Keratinocyte (primary cell): ENCODE data around the gene ASCL2. TPM values are rescaled to one million over a fixed set of nuclear protein-coding genes. Genes with fewer than 3 reads are reported as not detected.

Source experiments
- DNase-seq: peaks from one replicate; pipeline ENCODE4 v3.0.0-alpha.2; 2011; ENCODE audit warnings: low read depth, missing footprints, low spot score
- FAIRE-seq: peaks from 2 replicates; lab custom pipeline; 2011; peaks lifted over from hg19 to GRCh38; lab: Jason Lieb, UNC
- H2AFZ ChIP-seq: 2 replicates; pipeline ENCODE4 v1.6.0; 2012; ENCODE audit warnings: low read length, control low read depth, inconsistent platforms; ENCODE audit not compliant: control insufficient read depth
- H3K27ac ChIP-seq: 2 replicates; pipeline ENCODE4 v1.5.1; 2011; ENCODE audit warnings: low read length; ENCODE audit not compliant: control insufficient read depth, insufficient read depth
- H3K27me3 ChIP-seq: 3 replicates; pipeline ENCODE4 v1.6.0; 2011; ENCODE audit warnings: low read length; ENCODE audit not compliant: control insufficient read depth, insufficient read depth; ENCODE audit errors: extremely low read depth
- H3K36me3 ChIP-seq, 2 experiments: 2 replicates in 1 of 2; 3 replicates in 1 of 2; pipeline ENCODE4 v1.5.1; 2011; ENCODE audit warnings: low read length in 2 of 2, mild to moderate bottlenecking in 1 of 2; ENCODE audit not compliant: control insufficient read depth in 2 of 2, insufficient read depth in 2 of 2; ENCODE audit errors: extremely low read depth in 1 of 2
- H3K4me1 ChIP-seq: 3 replicates; pipeline ENCODE4 v1.5.1; 2011; ENCODE audit warnings: low read length; ENCODE audit not compliant: control insufficient read depth, insufficient read depth; ENCODE audit errors: extremely low read depth
- H3K4me2 ChIP-seq: 3 replicates; pipeline ENCODE4 v1.6.0; 2011; ENCODE audit warnings: low read depth, low read length; ENCODE audit not compliant: control insufficient read depth, insufficient read depth; ENCODE audit errors: extremely low read depth
- H3K4me3 ChIP-seq, 3 experiments: fragments of 200-600 bp in 1 of 3; sonication (generic) in 1 of 3; 2 replicates in 2 of 3; 3 replicates in 1 of 3; pipeline ENCODE4 v1.5.1; 2011 to 2016; ENCODE audit warnings: low read length in 3 of 3, mild to moderate bottlenecking in 3 of 3, control low read depth in 2 of 3, inconsistent platforms in 1 of 3, low read depth in 1 of 3, mixed read lengths in 1 of 3, mixed run types in 1 of 3, moderate library complexity in 1 of 3; ENCODE audit not compliant: control insufficient read depth in 2 of 3, insufficient read depth in 2 of 3; ENCODE audit errors: extremely low read depth in 1 of 3
- H3K79me2 ChIP-seq: 2 replicates; pipeline ENCODE4 v1.6.0; 2012; ENCODE audit warnings: low read length; ENCODE audit not compliant: control insufficient read depth, insufficient read depth
- H3K9ac ChIP-seq: 3 replicates; pipeline ENCODE4 v1.6.0; 2011; ENCODE audit warnings: low read length; ENCODE audit not compliant: control insufficient read depth, insufficient read depth; ENCODE audit errors: extremely low read depth
- H3K9me1 ChIP-seq: 3 replicates; pipeline ENCODE4 v1.6.0; 2011; ENCODE audit warnings: low read length; ENCODE audit not compliant: control insufficient read depth, insufficient read depth; ENCODE audit errors: extremely low read depth
- H3K9me3 ChIP-seq: 2 replicates; pipeline ENCODE4 v1.5.1; 2012; ENCODE audit warnings: low read depth, low read length; ENCODE audit not compliant: control insufficient read depth
- H4K20me1 ChIP-seq: 3 replicates; pipeline ENCODE4 v1.6.0; 2011; ENCODE audit warnings: low read length; ENCODE audit not compliant: control insufficient read depth, insufficient read depth; ENCODE audit errors: extremely low read depth
- EZH2 ChIP-seq: IDR thresholded peaks from one replicate; pipeline ENCODE4 v1.6.1; 2012; ENCODE audit warnings: inconsistent platforms, mild to moderate bottlenecking, low read length, moderate library complexity
- dilution Hi-C: fragments of 300-500 bp; cut with MboI; formaldehyde crosslinking; loops from one replicate; pipeline ENCODE4 v1.7.0; 2020; ENCODE audit warnings: low sequenced_read_pairs; ENCODE audit not compliant: extremely low pct_ligation_motif_present
- polyA plus RNA-seq, 5 experiments: library from polyadenylated mRNA; depleted of rRNA in 3 of 5; stranded (reverse) in 3 of 5; stranded (forward) in 1 of 5; unstranded in 1 of 5; fragments of >200 nt; gene quantifications; 1 replicate in 1 of 5; 2 replicates in 3 of 5; 3 replicates in 1 of 5; pipeline versions ENCODE4 v1.2.1 to v1.2.3, GENCODE V29; 2011 to 2012; ENCODE audit warnings: missing spikeins in 2 of 5, low read depth in 1 of 5, low replicate concordance in 1 of 5
- TF ChIP-seq, protein P1 (sequence below), 3 experiments: IDR thresholded peaks in 1 of 3; conservative IDR thresholded peaks in 1 of 3; optimal IDR thresholded peaks in 1 of 3; 2 replicates in 2 of 3; 3 replicates in 1 of 3; pipeline versions ENCODE3 to v1.5.1; 2011; ENCODE audit warnings: low read length in 3 of 3, mild to moderate bottlenecking in 3 of 3, moderate library complexity in 2 of 3, control low read depth in 1 of 3, inconsistent platforms in 1 of 3; ENCODE audit not compliant: insufficient read depth in 2 of 3; ENCODE audit errors: extremely low read depth in 1 of 3

ASCL2 gene
- polyA plus RNA-seq, 1 donor (not counting 4 experiments of a cell fraction or from before 2014, with no cell fraction given), result 0.26 TPM

GRCh38 chr11:2314525-2315394, 44.4 kb upstream of the ASCL2 start:
- H3K4me1 ChIP-seq, result no peaks in the 10 kb centered on the region
- TF ChIP-seq EZH2, result no peak
- TF ChIP-seq, protein P1, sequence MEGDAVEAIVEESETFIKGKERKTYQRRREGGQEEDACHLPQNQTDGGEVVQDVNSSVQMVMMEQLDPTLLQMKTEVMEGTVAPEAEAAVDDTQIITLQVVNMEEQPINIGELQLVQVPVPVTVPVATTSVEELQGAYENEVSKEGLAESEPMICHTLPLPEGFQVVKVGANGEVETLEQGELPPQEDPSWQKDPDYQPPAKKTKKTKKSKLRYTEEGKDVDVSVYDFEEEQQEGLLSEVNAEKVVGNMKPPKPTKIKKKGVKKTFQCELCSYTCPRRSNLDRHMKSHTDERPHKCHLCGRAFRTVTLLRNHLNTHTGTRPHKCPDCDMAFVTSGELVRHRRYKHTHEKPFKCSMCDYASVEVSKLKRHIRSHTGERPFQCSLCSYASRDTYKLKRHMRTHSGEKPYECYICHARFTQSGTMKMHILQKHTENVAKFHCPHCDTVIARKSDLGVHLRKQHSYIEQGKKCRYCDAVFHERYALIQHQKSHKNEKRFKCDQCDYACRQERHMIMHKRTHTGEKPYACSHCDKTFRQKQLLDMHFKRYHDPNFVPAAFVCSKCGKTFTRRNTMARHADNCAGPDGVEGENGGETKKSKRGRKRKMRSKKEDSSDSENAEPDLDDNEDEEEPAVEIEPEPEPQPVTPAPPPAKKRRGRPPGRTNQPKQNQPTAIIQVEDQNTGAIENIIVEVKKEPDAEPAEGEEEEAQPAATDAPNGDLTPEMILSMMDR (optimal IDR thresholded peaks at IDR 0.05 in 1 of 3, IDR thresholded peaks at IDR 0.05 in 1 of 3, conservative IDR thresholded peaks at IDR 0.05 in 1 of 3; ENCODE audit: extremely low read depth in 1 of 3, insufficient read depth in 2 of 3, low read length in 3 of 3), result no peak
- no peak overlapping the region for H3K4me3 ChIP-seq
- no peak for FAIRE-seq
- no peak overlapping the region for H3K4me2 ChIP-seq
- no peaks in the 10 kb centered on the region for H3K9me1 ChIP-seq
- dilution Hi-C loops, result no loop called here
- no peak overlapping the region for H3K9ac ChIP-seq
- no peaks in the 10 kb centered on the region for H3K79me2 ChIP-seq
- no peak for DNase-seq
- no peak overlapping the region for H3K27ac ChIP-seq
- no peak overlapping the region for H2AFZ ChIP-seq
- H3K9me3 ChIP-seq, result no peaks in the 10 kb centered on the region
- no peaks in the 10 kb centered on the region for H3K36me3 ChIP-seq
- no peaks in the 10 kb centered on the region for H4K20me1 ChIP-seq
- H3K27me3 ChIP-seq, result no peaks in the 10 kb centered on the region

DNA sequence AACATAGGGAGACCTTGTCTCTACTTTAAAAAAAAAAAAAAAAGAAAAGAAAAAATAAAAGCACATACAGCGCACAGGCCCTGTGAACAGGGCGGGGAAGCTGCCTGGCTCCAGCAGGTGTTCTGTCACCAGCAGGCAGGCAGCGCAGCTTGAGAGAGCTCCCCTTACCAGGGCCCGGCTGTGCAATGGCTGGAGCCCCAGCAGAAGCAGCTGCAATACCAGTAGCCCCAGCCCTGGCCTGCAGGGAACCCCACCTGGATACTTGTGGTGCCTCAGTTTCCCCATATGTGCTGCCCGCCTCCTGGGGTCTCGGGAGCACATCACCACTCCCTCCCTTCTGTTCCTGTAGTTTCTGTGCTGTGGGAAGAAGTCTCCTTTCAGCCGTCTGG, 43.7 kb upstream of the ASCL2 start:
- DNase-seq (no peak), FAIRE-seq (no peak)
- Histone ChIP-seq H4K20me1 (no peaks in the 10 kb centered on the region), H3K79me2 (no peaks in the 10 kb centered on the region), H3K9me1 (no peaks in the 10 kb centered on the region), H3K27ac (no peak overlapping the region), H2AFZ (no peak overlapping the region), H3K27me3 (no peaks in the 10 kb centered on the region), H3K4me1 (no peaks in the 10 kb centered on the region), H3K4me3 (no peak overlapping the region), H3K9me3 (no peaks in the 10 kb centered on the region), H3K9ac (no peak overlapping the region), H3K4me2 (no peak overlapping the region), H3K36me3 (no peaks in the 10 kb centered on the region)
- dilution Hi-C loops, result no loop called here
- TF ChIP-seq, protein P1 (optimal IDR thresholded peaks at IDR 0.05 in 1 of 3, IDR thresholded peaks at IDR 0.05 in 1 of 3, conservative IDR thresholded peaks at IDR 0.05 in 1 of 3; ENCODE audit: extremely low read depth in 1 of 3, insufficient read depth in 2 of 3, low read length in 3 of 3), result no peak
- no peak for TF ChIP-seq EZH2
